ENCODE measurements around the gene SIRT7.

DNA sequence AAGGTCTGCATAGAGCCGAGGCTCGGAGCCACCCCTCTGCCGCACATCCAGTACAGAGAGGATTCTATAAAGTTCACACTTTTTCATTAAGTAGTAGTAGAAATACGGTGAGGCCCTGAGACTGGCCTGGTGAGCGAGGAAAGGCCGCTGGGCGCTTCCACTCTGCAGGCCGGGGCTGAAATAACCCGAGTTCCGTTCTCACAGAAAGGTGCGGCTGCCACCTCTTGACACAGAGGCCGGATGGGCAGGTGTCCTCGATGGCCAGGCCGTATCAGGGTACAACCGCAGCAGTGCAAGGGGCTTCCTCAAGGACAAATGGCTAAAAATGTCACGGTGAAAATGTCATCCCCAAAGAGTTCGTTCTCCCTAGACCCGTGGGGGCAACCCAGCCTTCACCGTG lies 6.0 kb downstream of the SIRT7 start:
- TF ChIP-seq CTCF (IDR thresholded peaks at IDR 0.05) (no peak), POLR2A (IDR thresholded peaks at IDR 0.05) (no peak)
